Calu3 (cell line): ENCODE results near the gene NHSL1. TPM values are rescaled to one million over a fixed set of nuclear protein-coding genes. Genes with fewer than 3 reads are reported as not detected.

Source experiments
- Bru-seq: library from RNA; stranded (reverse); fragments of 400-500 nt; gene quantifications from one replicate; lab custom pipeline; 2021; lab: Mats Ljungman, UMichigan
- BruChase-seq, 2 experiments: library from RNA; stranded (reverse); fragments of 400-500 nt; gene quantifications; one replicate each; lab custom pipeline; 2021; lab: Mats Ljungman, UMichigan
- BruUV-seq: library from RNA; stranded (reverse); fragments of 400-500 nt; replicated peaks from 2 replicates; lab custom pipeline; 2021; lab: Mats Ljungman, UMichigan
- CTCF ChIA-PET: fragments of 300-600 bp; sonication (Branson Sonifier 250); formaldehyde crosslinking; loops from one replicate; lab custom pipeline; 2022; ENCODE audit warnings: antibody characterized with exemption; lab: Charles Lee
- DNase-seq: peaks from one replicate; pipeline ENCODE4 v3.0.0; 2022
- H3K27ac Mint-ChIP-seq: one replicate; pipeline ENCODE4 v1.8.0; 2022; ENCODE audit warnings: mixed read lengths; ENCODE audit not compliant: unreplicated experiment
- H3K27me3 Mint-ChIP-seq: one replicate; pipeline ENCODE4 v1.8.0; 2022; ENCODE audit warnings: mixed read lengths; ENCODE audit not compliant: unreplicated experiment
- H3K36me3 Mint-ChIP-seq: one replicate; pipeline ENCODE4 v1.8.0; 2022; ENCODE audit warnings: mild to moderate bottlenecking, moderate library complexity, mixed read lengths; ENCODE audit not compliant: insufficient read depth, unreplicated experiment
- H3K4me1 Mint-ChIP-seq: one replicate; pipeline ENCODE4 v1.8.0; 2022; ENCODE audit warnings: mild to moderate bottlenecking, low read depth, mixed read lengths; ENCODE audit not compliant: unreplicated experiment
- H3K4me3 Mint-ChIP-seq: one replicate; pipeline ENCODE4 v1.8.0; 2022; ENCODE audit warnings: mild to moderate bottlenecking, low read depth, moderate library complexity, mixed read lengths; ENCODE audit not compliant: unreplicated experiment
- H3K9me3 Mint-ChIP-seq: one replicate; pipeline ENCODE4 v1.8.0; 2022; ENCODE audit warnings: low read depth, mixed read lengths; ENCODE audit not compliant: unreplicated experiment
- CTCF ChIP-seq: fragments of 200-600 bp; IDR thresholded peaks from one replicate; pipeline ENCODE4 v1.8.0; 2022; ENCODE audit warnings: antibody characterized with exemption; ENCODE audit not compliant: unreplicated experiment
- intact Hi-C: fragments of 100-400 bp; cut with micrococcal nuclease; formaldehyde crosslinking; loops from one replicate; pipeline ENCODE4 v1.10.0; 2022; ENCODE audit not compliant: unreplicated experiment
- long read RNA-seq: library from polyadenylated mRNA; stranded (forward); transcript quantifications from one replicate; pipeline ENCODE4 v2.0.0, GENCODE V29; 2022
- total RNA-seq: library from RNA; stranded (reverse); gene quantifications from 2 replicates; pipeline ENCODE4 v1.2.3, GENCODE V29; 2022

NHSL1 gene
- total RNA-seq (26.6 and 26.8 TPM in 2 replicates), Bru-seq, nascent RNA (percentile 74 among the genes with signal in this experiment), BruChase-seq, experiment 1, labeled RNA remaining after a 6-hour chase (percentile 67 among the genes with signal in this experiment), BruChase-seq, experiment 2, labeled RNA remaining after a 2-hour chase (percentile 69 among the genes with signal in this experiment)
- long read RNA-seq, partial matches to known transcripts, result 1 of 3 reads
- long read RNA-seq, other reads (novel, unspliced or antisense), result 1 of 3 reads

DNA sequence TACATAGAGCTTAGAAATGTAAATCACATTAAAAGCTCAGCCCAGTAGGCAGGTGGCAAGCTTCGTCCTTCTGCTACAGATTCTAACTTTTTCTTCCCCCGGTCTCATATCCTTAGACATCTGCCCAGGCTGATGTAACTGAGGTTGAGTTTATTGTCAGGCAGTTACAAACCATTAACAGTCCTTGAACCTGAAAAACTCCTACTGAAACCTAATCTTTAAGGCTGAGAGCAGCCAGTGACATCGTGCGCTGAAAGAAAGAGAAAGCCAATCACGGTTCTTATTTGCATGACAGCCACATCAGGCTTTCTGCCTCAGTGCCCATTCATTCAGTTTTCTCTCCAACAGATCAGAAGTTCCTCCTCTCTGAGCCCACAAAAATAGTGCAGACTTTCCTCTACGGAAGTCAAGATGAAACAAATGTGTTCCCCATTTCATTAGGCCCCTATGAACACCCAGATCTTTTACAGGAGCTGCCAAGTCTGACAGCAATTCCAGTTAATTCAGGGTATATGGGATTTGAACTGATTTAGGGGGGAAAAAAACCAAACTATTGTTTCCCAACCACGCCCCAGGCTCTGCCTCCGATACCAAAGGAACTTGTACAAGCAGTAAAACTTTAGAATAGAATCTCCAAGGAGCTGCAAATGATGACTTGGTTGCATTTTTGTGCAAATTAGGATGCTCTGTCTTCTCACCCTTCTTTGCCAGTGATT lies at the start of gene NHSL1:
NHSL1 (minus strand) TSS at position 192 of the 716 bp plus-strand sequence. CDS start 204 bp downstream, outside the sequence.
- Mint-ChIP-seq H3K27ac (peak within 1 kb of the TSS; percentile 32), H3K36me3 (peaks cover 33% of the 10 kb centered on the region), H3K4me3 (peak within 1 kb of the TSS; percentile 73), H3K27me3 (no peaks in the 10 kb centered on the region), H3K4me1 (peaks cover 38% of the 10 kb centered on the region), H3K9me3 (no peaks in the 10 kb centered on the region)
- CTCF ChIA-PET, result interaction anchor here (1.1 to 1.4 kb wide), 2 partner anchors 8 to 10 kb away, joined by 4 to 5 read pairs; no protein-coding TSS in a partner anchor
- intact Hi-C loops, result loop anchor here (10.0 kb wide), 1 partner anchor 395 kb away; the partner anchor contains the start of gene PERP
- DNase-seq, result peak; percentile 28
- BruUV-seq, result no TSS peak
- no peak for TF ChIP-seq CTCF

DNA sequence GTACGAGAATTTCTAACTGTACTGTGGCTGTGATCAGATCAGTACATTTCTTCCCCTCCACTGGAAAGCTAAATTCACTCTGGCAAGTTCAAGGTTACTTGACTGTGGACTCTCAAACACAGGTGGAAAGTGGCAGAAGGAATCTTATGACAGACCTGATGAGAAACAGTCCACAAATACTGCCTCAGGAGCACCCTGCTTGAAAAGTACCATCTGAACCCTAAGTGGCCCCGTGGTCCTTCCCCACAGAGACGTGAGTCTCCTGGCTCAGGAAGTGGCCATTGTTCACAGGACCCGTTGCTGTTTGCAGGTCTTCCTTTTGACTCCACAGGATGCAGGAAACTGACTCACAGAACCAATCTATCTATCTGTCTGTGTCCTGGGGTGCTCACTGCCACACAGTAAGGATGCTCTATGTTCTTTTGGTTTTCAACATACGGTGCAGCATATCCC lies 47.5 kb upstream of the NHSL1 start:
- no peak for DNase-seq
- no peak for TF ChIP-seq CTCF
- no peak overlapping the region for H3K27ac Mint-ChIP-seq
- H3K4me1 Mint-ChIP-seq, result peaks cover 18% of the 10 kb centered on the region
- intact Hi-C loops, result no loop called here
- CTCF ChIA-PET, result no interaction called here
- no peaks in the 10 kb centered on the region for H3K27me3 Mint-ChIP-seq
- BruUV-seq, result no TSS peak
- no peak overlapping the region for H3K4me3 Mint-ChIP-seq
- no peaks in the 10 kb centered on the region for H3K36me3 Mint-ChIP-seq
- H3K9me3 Mint-ChIP-seq, result no peaks in the 10 kb centered on the region

GRCh38 chr6:138545621-138545980 lies 46.3 kb upstream of the NHSL1 start:
- no peak for TF ChIP-seq CTCF
- no peaks in the 10 kb centered on the region for H3K9me3 Mint-ChIP-seq
- no peak overlapping the region for H3K27ac Mint-ChIP-seq
- no peaks in the 10 kb centered on the region for H3K27me3 Mint-ChIP-seq
- CTCF ChIA-PET, result no interaction called here
- intact Hi-C loops, result no loop called here
- no peak for DNase-seq
- H3K4me1 Mint-ChIP-seq, result peaks cover 12% of the 10 kb centered on the region
- H3K36me3 Mint-ChIP-seq, result no peaks in the 10 kb centered on the region
- no TSS peak for BruUV-seq
- H3K4me3 Mint-ChIP-seq, result no peak overlapping the region

DNA sequence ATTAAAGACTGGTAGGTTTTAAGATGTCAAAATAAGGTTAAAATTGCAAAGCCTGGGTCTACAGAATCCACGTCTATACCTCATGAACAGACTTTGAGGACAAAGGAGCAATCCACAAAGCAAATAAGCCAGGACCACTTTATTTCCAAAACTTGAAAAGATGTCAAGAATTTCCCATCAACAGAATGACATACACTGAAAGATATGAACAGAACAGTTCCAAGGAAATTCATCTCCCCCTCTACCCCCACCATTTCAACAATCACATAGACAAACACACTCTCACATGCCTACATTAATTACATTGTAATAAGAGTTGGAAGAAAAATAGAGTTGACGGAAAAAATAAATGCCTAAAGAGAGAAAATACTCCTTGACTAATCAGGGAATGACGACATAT lies 45.2 kb upstream of the NHSL1 start:
- no TSS peak for BruUV-seq
- Mint-ChIP-seq H3K9me3 (no peaks in the 10 kb centered on the region), H3K27ac (no peak overlapping the region), H3K27me3 (no peaks in the 10 kb centered on the region), H3K4me1 (peaks cover 8% of the 10 kb centered on the region), H3K36me3 (no peaks in the 10 kb centered on the region), H3K4me3 (no peak overlapping the region)
- intact Hi-C loops, result no loop called here
- TF ChIP-seq CTCF, result no peak
- CTCF ChIA-PET, result no interaction called here
- no peak for DNase-seq
